AG09309 (cell line): ENCODE results near the gene GABRA5.

Source experiments
- DNase-seq: peaks from one replicate; pipeline ENCODE4 v3.0.0-alpha.2; 2010; ENCODE audit warnings: low read depth
- H3K4me3 ChIP-seq: 2 replicates; pipeline ENCODE4 v1.5.1; 2011; ENCODE audit warnings: mild to moderate bottlenecking, low read depth, low read length, moderate library complexity; ENCODE audit not compliant: control insufficient read depth
- CTCF ChIP-seq: IDR thresholded peaks from 2 replicates; pipeline ENCODE4 v1.5.1; 2011; ENCODE audit warnings: mild to moderate bottlenecking, low read depth, low read length, inconsistent platforms; ENCODE audit not compliant: insufficient read depth, control insufficient read depth; ENCODE audit errors: missing control alignments

The GABRA5 gene

GRCh38 chr15:26844901-26845300 is 22.0 kb upstream of the GABRA5 start:
- no peak overlapping the region for H3K4me3 ChIP-seq
- no peak for DNase-seq
- TF ChIP-seq CTCF = no peak

GRCh38 chr15:26848498-26848897 is 18.4 kb upstream of the GABRA5 start:
- DNase-seq = no peak
- no peak for TF ChIP-seq CTCF
- no peak overlapping the region for H3K4me3 ChIP-seq

- TF ChIP-seq CTCF = no peak
- H3K4me3 ChIP-seq = no peak overlapping the region
- no peak for DNase-seq
Measured at GRCh38 chr15:26850161-26850560, 16.7 kb upstream of the GABRA5 start.

GRCh38 chr15:26852980-26853379 is 13.9 kb upstream of the GABRA5 start:
- H3K4me3 ChIP-seq = no peak overlapping the region
- TF ChIP-seq CTCF = no peak
- no peak for DNase-seq

GRCh38 chr15:26854435-26854834 is 12.4 kb upstream of the GABRA5 start:
- no peak overlapping the region for H3K4me3 ChIP-seq
- TF ChIP-seq CTCF = no peak
- no peak for DNase-seq

GRCh38 chr15:26864664-26865191 is 2.1 kb upstream of the GABRA5 start:
- TF ChIP-seq CTCF = peak; percentile 61
- DNase-seq = peak; percentile 4
- H3K4me3 ChIP-seq = no peak overlapping the region
